IMR-90 (cell line): Measurements from ENCODE around the gene TRAPPC3L. TPM values are rescaled to one million over a fixed set of nuclear protein-coding genes. Genes with fewer than 3 reads are reported as not detected.
A peak's percentile ranks its signal among the peaks of the same experiment; 100 is the strongest.

ENCODE experiments used
- ATAC-seq: fragments of 200-7000 bp; cut with Tn5 transposase; 2 replicates; pipeline ENCODE4 v1.9.1; 2020; ENCODE audit warnings: low read depth, mild to moderate bottlenecking, moderate library complexity
- BruUV-seq: library from RNA; stranded (reverse); fragments of 400-500 nt; replicated peaks from 2 replicates; lab custom pipeline; 2021; lab: Mats Ljungman, UMichigan
- CTCF ChIA-PET: fragments of 300-600 bp; formaldehyde crosslinking; extraction: SDS; loops from one replicate; lab custom pipeline; 2021; ENCODE audit warnings: antibody characterized with exemption; lab: Yijun Ruan, JAX
- POLR2A ChIA-PET: fragments of 300-600 bp; sonication (Branson Sonifier 250); formaldehyde crosslinking; loops from one replicate; lab custom pipeline; 2022; ENCODE audit warnings: antibody characterized with exemption; ENCODE audit not compliant: unreplicated experiment; lab: Charles Lee
- DNase-seq: peaks from one replicate; pipeline ENCODE4 v3.0.0; 2013
- H2AFZ ChIP-seq: replicated peaks from 2 replicates; pipeline ENCODE3; 2013; ENCODE audit warnings: low read length, mild to moderate bottlenecking; ENCODE audit not compliant: poor library complexity
- H2AK5ac ChIP-seq: 2 replicates; pipeline ENCODE4 v1.6.1; 2013; ENCODE audit warnings: low read depth, low read length, inconsistent platforms
- H2AK9ac ChIP-seq: replicated peaks from 2 replicates; pipeline ENCODE3; 2013; ENCODE audit warnings: mild to moderate bottlenecking, low read depth, low read length, moderate library complexity; ENCODE audit not compliant: poor library complexity
- H2BK120ac ChIP-seq: 2 replicates; pipeline ENCODE4 v1.6.1; 2013; ENCODE audit warnings: low read depth, low read length, inconsistent platforms
- H2BK15ac ChIP-seq: 3 replicates; pipeline ENCODE4 v1.6.1; 2013; ENCODE audit warnings: low read depth, low read length, inconsistent platforms
- H2BK20ac ChIP-seq: 2 replicates; pipeline ENCODE4 v1.6.1; 2013; ENCODE audit warnings: low read depth, mild to moderate bottlenecking, inconsistent platforms, low read length, moderate library complexity
- H2BK5ac ChIP-seq: 2 replicates; pipeline ENCODE4 v1.6.1; 2013; ENCODE audit warnings: mild to moderate bottlenecking, low read depth, low read length, inconsistent platforms; ENCODE audit not compliant: poor library complexity, severe bottlenecking
- H3K14ac ChIP-seq: replicated peaks from 2 replicates; pipeline ENCODE4 v1.6.1; 2013; ENCODE audit warnings: low read depth, low read length, inconsistent platforms
- H3K18ac ChIP-seq: 2 replicates; pipeline ENCODE4 v1.6.1; 2013; ENCODE audit warnings: low read depth, low read length, control low read depth
- H3K23ac ChIP-seq: 2 replicates; pipeline ENCODE4 v1.6.1; 2013; ENCODE audit warnings: low read depth, low read length, inconsistent platforms
- H3K27ac ChIP-seq: 2 replicates; pipeline ENCODE4 v1.5.1; 2013; ENCODE audit warnings: mild to moderate bottlenecking, control low read depth, low read length; ENCODE audit not compliant: insufficient read depth
- H3K27me3 ChIP-seq: 2 replicates; pipeline ENCODE4 v1.6.1; 2013; ENCODE audit warnings: low read length; ENCODE audit not compliant: control insufficient read depth, insufficient read depth
- H3K36me3 ChIP-seq: 2 replicates; pipeline ENCODE4 v1.6.1; 2013; ENCODE audit warnings: low read length, mixed read lengths; ENCODE audit not compliant: control insufficient read depth, insufficient read depth
- H3K4ac ChIP-seq: 2 replicates; pipeline ENCODE4 v1.6.1; 2013; ENCODE audit warnings: low read depth, low read length, inconsistent platforms
- H3K4me1 ChIP-seq: 2 replicates; pipeline ENCODE4 v1.6.1; 2013; ENCODE audit warnings: low read length, mixed read lengths; ENCODE audit not compliant: control insufficient read depth, insufficient read depth
- H3K4me2 ChIP-seq: 2 replicates; pipeline ENCODE4 v1.6.1; 2013; ENCODE audit warnings: low read depth, mild to moderate bottlenecking, control low read depth, low read length, moderate library complexity
- H3K4me3 ChIP-seq: 2 replicates; pipeline ENCODE4 v1.5.1; 2013; ENCODE audit warnings: low read depth, mild to moderate bottlenecking, control low read depth, low read length, moderate library complexity; ENCODE audit not compliant: insufficient read depth
- H3K56ac ChIP-seq: 2 replicates; pipeline ENCODE4 v1.6.1; 2013; ENCODE audit warnings: low read length, inconsistent platforms; ENCODE audit not compliant: insufficient read depth; ENCODE audit errors: extremely low read depth
- H3K79me1 ChIP-seq, 2 experiments: 2 replicates each; pipeline ENCODE4 v1.6.1; 2013; ENCODE audit warnings: low read length in 2 of 2, inconsistent platforms in 1 of 2, low read depth in 1 of 2
- H3K9ac ChIP-seq: 2 replicates; pipeline ENCODE4 v1.6.1; 2013; ENCODE audit warnings: low read depth, low read length, control low read depth
- H3K9me1 ChIP-seq: 2 replicates; pipeline ENCODE4 v1.6.1; 2013; ENCODE audit warnings: low read length, inconsistent platforms; ENCODE audit not compliant: insufficient read depth
- H3K9me3 ChIP-seq: 2 replicates; pipeline ENCODE4 v1.6.1; 2013; ENCODE audit warnings: low read length; ENCODE audit not compliant: control insufficient read depth, insufficient read depth
- H4K20me1 ChIP-seq: 2 replicates; pipeline ENCODE4 v1.6.1; 2013; ENCODE audit warnings: low read length, inconsistent platforms; ENCODE audit not compliant: insufficient read depth
- H4K5ac ChIP-seq: 2 replicates; pipeline ENCODE4 v1.6.1; 2013; ENCODE audit warnings: mild to moderate bottlenecking, low read depth, low read length, control low read depth
- H4K8ac ChIP-seq, 2 experiments: 2 replicates each; pipeline ENCODE4 v1.6.1; 2013; ENCODE audit warnings: low read depth in 2 of 2, low read length in 2 of 2, control low read depth in 1 of 2, inconsistent platforms in 1 of 2
- H4K91ac ChIP-seq: 2 replicates; pipeline ENCODE4 v1.6.1; 2013; ENCODE audit warnings: low read depth, low read length, inconsistent platforms; ENCODE audit not compliant: insufficient read depth
- BHLHE40 ChIP-seq: fragments of 150-350 bp; IDR thresholded peaks from 2 replicates; pipeline ENCODE4 v1.6.1; 2016; ENCODE audit warnings: mild to moderate bottlenecking, low read depth, low read length
- MAZ ChIP-seq: IDR thresholded peaks from 2 replicates; pipeline ENCODE4 v1.6.1; 2012; ENCODE audit warnings: low read depth, mild to moderate bottlenecking, low read length, improper control_type of control experiment, moderate library complexity, borderline replicate concordance
- MXI1 ChIP-seq: IDR thresholded peaks from 2 replicates; pipeline ENCODE4 v1.6.1; 2012; ENCODE audit warnings: low read depth, mild to moderate bottlenecking, low read length, moderate library complexity, borderline replicate concordance
- NFE2L2 ChIP-seq: fragments of 150-350 bp; IDR thresholded peaks from 2 replicates; pipeline ENCODE4 v1.6.1; 2016; ENCODE audit warnings: low read depth, mild to moderate bottlenecking, low read length
- POLR2A ChIP-seq: IDR thresholded peaks from 2 replicates; pipeline ENCODE4 v1.6.1; 2012; ENCODE audit warnings: mild to moderate bottlenecking, low read depth, low read length
- RCOR1 ChIP-seq: IDR thresholded peaks from 2 replicates; pipeline ENCODE4 v1.6.1; 2012; ENCODE audit warnings: mild to moderate bottlenecking, low read length, improper control_type of control experiment; ENCODE audit not compliant: insufficient replicate concordance
- RFX5 ChIP-seq: IDR thresholded peaks from 2 replicates; pipeline ENCODE4 v1.8.0; 2012; ENCODE audit warnings: low read depth, mild to moderate bottlenecking, low read length, moderate library complexity
- SMC3 ChIP-seq: fragments of 150-350 bp; IDR thresholded peaks from 2 replicates; pipeline ENCODE4 v1.6.1; 2016; ENCODE audit warnings: low read depth, mild to moderate bottlenecking, antibody characterized with exemption, low read length, moderate library complexity
- WGBS, 2 experiments: methylation state at CpG; one replicate each; pipeline versions ENCODE4 v1.1.5 to v1.1.7; 2013; ENCODE audit warnings: missing lambda C conversion rate in 2 of 2; ENCODE audit not compliant: insufficient read length in 1 of 2; ENCODE audit errors: extremely low coverage in 2 of 2; 5-methylcytosine and 5-hydroxymethylcytosine counted together
- dilution Hi-C: fragments of 300-500 bp; cut with HindIII; formaldehyde crosslinking; loops from one replicate; pipeline ENCODE4 v1.14.3; 2018; ENCODE audit warnings: low sequenced_read_pairs; ENCODE audit not compliant: unreplicated experiment
- in situ Hi-C: fragments of 300-500 bp; cut with MboI; formaldehyde crosslinking; loops from 3 replicates; pipeline ENCODE4 v1.14.3; 2019; ENCODE audit warnings: low sequenced_read_pairs, inconsistent platforms, mixed read lengths
- intact Hi-C: fragments of 100-400 bp; cut with micrococcal nuclease; formaldehyde crosslinking; loops from 2 replicates; pipeline ENCODE4 v1.10.0; 2022
- polyA plus RNA-seq, 3 experiments: library from polyadenylated mRNA; depleted of rRNA; stranded (reverse); fragments of >200 nt; gene quantifications; 2 replicates each; pipeline ENCODE4 v1.2.3, GENCODE V29; 2012; ENCODE audit warnings: low replicate concordance in 1 of 3
- total RNA-seq: library from RNA; depleted of rRNA; stranded (reverse); fragments of >200 nt; gene quantifications from 2 replicates; pipeline ENCODE4 v1.2.3, GENCODE V29; 2012
- TF ChIP-seq, protein P1 (sequence below): fragments of 150-350 bp; IDR thresholded peaks from 2 replicates; pipeline ENCODE4 v1.6.1; 2016; ENCODE audit warnings: low read depth, mild to moderate bottlenecking, low read length, moderate library complexity, borderline replicate concordance
- TF ChIP-seq, protein P2 (sequence below): conservative IDR thresholded peaks from 2 replicates; pipeline ENCODE4 v1.5.1; 2012; ENCODE audit warnings: mild to moderate bottlenecking, low read depth, low read length, improper control_type of control experiment

TRAPPC3L gene
- total and polyA plus RNA-seq, 2 of the 4 experiments (the other 2 are of a cell fraction), result 0.03 TPM; not detected in 1

DNA sequence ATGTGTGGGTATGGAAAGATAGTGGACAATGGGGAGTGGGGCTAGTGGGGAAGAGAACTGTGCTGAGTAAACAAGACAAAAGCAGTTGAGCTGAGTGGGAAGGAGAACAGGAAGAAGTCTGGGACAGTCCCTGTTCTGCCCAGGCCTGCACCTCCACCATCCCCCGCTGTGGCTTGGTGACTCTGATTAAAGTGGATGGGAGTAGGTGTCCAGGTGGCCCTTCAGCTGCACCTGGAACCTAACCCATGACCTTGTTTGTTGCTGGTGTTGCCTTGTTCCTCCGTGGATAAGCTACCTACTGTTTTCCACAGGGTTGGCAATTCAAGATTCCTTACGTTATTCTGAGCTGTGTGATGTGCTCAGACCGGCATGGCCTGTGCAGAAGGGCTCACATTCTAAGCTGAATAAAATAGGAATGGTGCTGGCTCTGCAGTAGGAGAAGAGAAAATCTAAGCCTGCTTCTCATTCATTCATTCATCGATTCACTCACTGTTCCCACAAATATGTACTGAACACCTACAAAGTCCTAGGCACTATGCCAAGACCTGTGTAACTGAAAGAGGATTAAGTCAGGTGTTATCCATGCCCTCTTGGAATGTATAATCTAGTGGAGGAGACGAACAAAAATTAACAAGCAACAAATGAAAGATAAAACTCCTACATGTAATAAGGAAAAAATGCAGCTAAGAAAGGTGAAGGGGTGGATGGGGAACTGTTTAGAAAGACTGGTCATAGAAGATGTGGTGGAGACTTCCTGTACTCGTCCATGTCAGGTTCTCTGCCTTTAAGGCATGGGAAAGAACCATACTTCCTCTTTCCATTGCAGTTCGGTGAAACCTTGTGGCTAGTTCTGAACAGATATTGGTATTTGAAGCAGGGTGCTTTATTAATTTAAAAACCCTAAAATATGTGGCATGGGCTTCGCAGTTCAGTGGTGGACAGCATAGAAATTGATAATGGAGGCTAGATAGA is 94.4 kb downstream of the TRAPPC3L start:
- BruUV-seq, result no TSS peak
- peak overlapping the region; percentile 23; the same call in 1 of the 2 replicates for H3K14ac ChIP-seq
- intact Hi-C loops (no loop called here), dilution Hi-C loops (no loop called here), in situ Hi-C loops (no loop called here)
- H3K56ac ChIP-seq, result no peak overlapping the region
- H3K9ac ChIP-seq, result no peak overlapping the region
- ChIA-PET POLR2A (no interaction called here), CTCF (interaction anchor here (0.9 kb wide), 1 partner anchor 164 kb away, joined by 3 read pairs; no protein-coding TSS in a partner anchor)
- H3K79me1 ChIP-seq, result peaks cover 0 to 3% of the 10 kb centered on the region in 2 experiments; a peak in 1 of 4 replicates
- peaks cover 3% of the 10 kb centered on the region; the same call in 1 of the 2 replicates for H4K20me1 ChIP-seq
- H3K36me3 ChIP-seq, result no peaks in the 10 kb centered on the region; the same call in 1 of the 2 replicates
- H2AK5ac ChIP-seq, result peak overlapping the region; percentile 66
- H2AFZ ChIP-seq, result no peak overlapping the region
- H4K91ac ChIP-seq, result peak overlapping the region; percentile 26; the same call in 1 of the 2 replicates
- no peak overlapping the region for H3K4me3 ChIP-seq
- peak overlapping the region; percentile 19; the same call in 2 of the 3 replicates for H2BK15ac ChIP-seq
- no peak for DNase-seq
- no peak overlapping the region for H2AK9ac ChIP-seq
- H2BK20ac ChIP-seq, result peak overlapping the region; percentile 79
- H4K8ac ChIP-seq, result peak overlapping the region in 1 of 2 experiments; percentile 37; a peak in 1 of 4 replicates
- no peak overlapping the region for H3K4me2 ChIP-seq
- TF ChIP-seq MAZ (no peak), RCOR1 (no peak), MXI1 (no peak), POLR2A (no peak), BHLHE40 (no peak), RFX5 (no peak), NFE2L2 (no peak), SMC3 (no peak)
- TF ChIP-seq, protein P1, sequence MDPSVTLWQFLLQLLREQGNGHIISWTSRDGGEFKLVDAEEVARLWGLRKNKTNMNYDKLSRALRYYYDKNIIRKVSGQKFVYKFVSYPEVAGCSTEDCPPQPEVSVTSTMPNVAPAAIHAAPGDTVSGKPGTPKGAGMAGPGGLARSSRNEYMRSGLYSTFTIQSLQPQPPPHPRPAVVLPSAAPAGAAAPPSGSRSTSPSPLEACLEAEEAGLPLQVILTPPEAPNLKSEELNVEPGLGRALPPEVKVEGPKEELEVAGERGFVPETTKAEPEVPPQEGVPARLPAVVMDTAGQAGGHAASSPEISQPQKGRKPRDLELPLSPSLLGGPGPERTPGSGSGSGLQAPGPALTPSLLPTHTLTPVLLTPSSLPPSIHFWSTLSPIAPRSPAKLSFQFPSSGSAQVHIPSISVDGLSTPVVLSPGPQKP, result no peak
- TF ChIP-seq, protein P2, sequence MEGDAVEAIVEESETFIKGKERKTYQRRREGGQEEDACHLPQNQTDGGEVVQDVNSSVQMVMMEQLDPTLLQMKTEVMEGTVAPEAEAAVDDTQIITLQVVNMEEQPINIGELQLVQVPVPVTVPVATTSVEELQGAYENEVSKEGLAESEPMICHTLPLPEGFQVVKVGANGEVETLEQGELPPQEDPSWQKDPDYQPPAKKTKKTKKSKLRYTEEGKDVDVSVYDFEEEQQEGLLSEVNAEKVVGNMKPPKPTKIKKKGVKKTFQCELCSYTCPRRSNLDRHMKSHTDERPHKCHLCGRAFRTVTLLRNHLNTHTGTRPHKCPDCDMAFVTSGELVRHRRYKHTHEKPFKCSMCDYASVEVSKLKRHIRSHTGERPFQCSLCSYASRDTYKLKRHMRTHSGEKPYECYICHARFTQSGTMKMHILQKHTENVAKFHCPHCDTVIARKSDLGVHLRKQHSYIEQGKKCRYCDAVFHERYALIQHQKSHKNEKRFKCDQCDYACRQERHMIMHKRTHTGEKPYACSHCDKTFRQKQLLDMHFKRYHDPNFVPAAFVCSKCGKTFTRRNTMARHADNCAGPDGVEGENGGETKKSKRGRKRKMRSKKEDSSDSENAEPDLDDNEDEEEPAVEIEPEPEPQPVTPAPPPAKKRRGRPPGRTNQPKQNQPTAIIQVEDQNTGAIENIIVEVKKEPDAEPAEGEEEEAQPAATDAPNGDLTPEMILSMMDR, result no peak
- H3K27ac ChIP-seq, result no peak overlapping the region
- peak overlapping the region; percentile 66 for H2BK120ac ChIP-seq
- H3K4ac ChIP-seq, result peak overlapping the region; percentile 3; the same call in 1 of the 2 replicates
- WGBS, 2 experiments, result no CpG with 5 or more reads among the region's 9 CpGs
- no peaks in the 10 kb centered on the region for H3K9me3 ChIP-seq
- H3K9me1 ChIP-seq, result peaks cover 12% of the 10 kb centered on the region
- no peak overlapping the region for H3K23ac ChIP-seq
- ATAC-seq, result no peak
- peaks cover 6% of the 10 kb centered on the region for H3K4me1 ChIP-seq
- H2BK5ac ChIP-seq, result peak overlapping the region; percentile 19
- H4K5ac ChIP-seq, result no peak overlapping the region
- peak overlapping the region; percentile 2; the same call in 1 of the 2 replicates for H3K18ac ChIP-seq
- no peaks in the 10 kb centered on the region for H3K27me3 ChIP-seq
